Neuronal stem cell (in vitro differentiated cells): ENCODE measurements around the gene UNC13C.

Source experiments
- DNase-seq: peaks from one replicate; pipeline ENCODE4 v3.0.0-alpha.2; 2013; ENCODE audit warnings: low spot score
- H2AFZ ChIP-seq: one replicate; pipeline ENCODE4 v1.6.1; 2013; ENCODE audit warnings: mild to moderate bottlenecking, low read length, inconsistent platforms
- H2AK5ac ChIP-seq: 2 replicates; pipeline ENCODE4 v1.6.1; 2013; ENCODE audit warnings: low read depth, mild to moderate bottlenecking, inconsistent platforms, low read length, moderate library complexity, mixed read lengths
- H2BK120ac ChIP-seq: 2 replicates; pipeline ENCODE4 v1.6.1; 2013; ENCODE audit warnings: low read depth, mild to moderate bottlenecking, inconsistent platforms, low read length, moderate library complexity, mixed read lengths
- H2BK12ac ChIP-seq: one replicate; pipeline ENCODE4 v1.6.1; 2013; ENCODE audit warnings: low read length, inconsistent platforms
- H2BK15ac ChIP-seq: 2 replicates; pipeline ENCODE4 v1.6.1; 2013; ENCODE audit warnings: mild to moderate bottlenecking, low read length, inconsistent platforms, mixed read lengths
- H2BK5ac ChIP-seq: one replicate; pipeline ENCODE4 v1.6.1; 2013; ENCODE audit warnings: inconsistent platforms, mild to moderate bottlenecking, low read length, moderate library complexity
- H3K14ac ChIP-seq: one replicate; pipeline ENCODE4 v1.6.1; 2013; ENCODE audit warnings: low read length, inconsistent platforms
- H3K18ac ChIP-seq: 2 replicates; pipeline ENCODE4 v1.6.1; 2013; ENCODE audit warnings: low read length, inconsistent platforms
- H3K23ac ChIP-seq: 2 replicates; pipeline ENCODE4 v1.6.1; 2013; ENCODE audit warnings: low read depth, mild to moderate bottlenecking, mixed read lengths, low read length, inconsistent platforms; ENCODE audit not compliant: poor library complexity
- H3K27ac ChIP-seq: replicated peaks from 3 replicates; pipeline ENCODE4 v1.5.1; 2013; ENCODE audit warnings: low read length, inconsistent platforms
- H3K27me3 ChIP-seq, 3 experiments: 2 replicates each; pipeline ENCODE4 v1.6.1; 2013; ENCODE audit warnings: low read length in 3 of 3, mild to moderate bottlenecking in 2 of 3, inconsistent platforms in 1 of 3, low read depth in 1 of 3, mixed read lengths in 1 of 3, moderate library complexity in 1 of 3; ENCODE audit not compliant: control insufficient read depth in 3 of 3, insufficient read depth in 3 of 3
- H3K36me3 ChIP-seq, 2 donors: replicated peaks in 1 of 2; 2 replicates each; pipeline ENCODE4 v1.6.1; 2013; ENCODE audit warnings: low read length in 2 of 2; ENCODE audit not compliant: control insufficient read depth in 2 of 2, insufficient read depth in 2 of 2
- H3K4ac ChIP-seq: 2 replicates; pipeline ENCODE4 v1.6.1; 2013; ENCODE audit warnings: inconsistent platforms, mild to moderate bottlenecking, low read length, moderate library complexity
- H3K4me1 ChIP-seq, 2 donors: 1 replicate in 1 of 2; 2 replicates in 1 of 2; pipeline ENCODE4 v1.6.1; 2013; ENCODE audit warnings: low read length in 2 of 2, low read depth in 1 of 2; ENCODE audit not compliant: control insufficient read depth in 2 of 2, insufficient read depth in 1 of 2
- H3K4me2 ChIP-seq: one replicate; pipeline ENCODE4 v1.6.1; 2013; ENCODE audit warnings: mild to moderate bottlenecking, low read length, inconsistent platforms; ENCODE audit not compliant: insufficient read depth, poor library complexity, severe bottlenecking
- H3K4me3 ChIP-seq, 2 donors: 2 replicates each; pipeline ENCODE4 v1.5.1; 2013; ENCODE audit warnings: low read length in 2 of 2, mild to moderate bottlenecking in 2 of 2, inconsistent platforms in 1 of 2, moderate library complexity in 1 of 2
- H3K79me1 ChIP-seq: one replicate; pipeline ENCODE4 v1.6.1; 2013; ENCODE audit warnings: low read depth, mild to moderate bottlenecking, inconsistent platforms, low read length, moderate library complexity
- H3K9ac ChIP-seq: one replicate; pipeline ENCODE4 v1.6.1; 2013; ENCODE audit warnings: mild to moderate bottlenecking, low read depth, low read length, inconsistent platforms; ENCODE audit not compliant: poor library complexity
- H3K9me3 ChIP-seq, 2 donors: replicated peaks in 1 of 2; 2 replicates each; pipeline versions ENCODE3 to v1.6.1; 2013; ENCODE audit warnings: low read length in 2 of 2, mild to moderate bottlenecking in 2 of 2, inconsistent platforms in 1 of 2, low read depth in 1 of 2, mixed read lengths in 1 of 2, moderate library complexity in 1 of 2; ENCODE audit not compliant: control insufficient read depth in 2 of 2, insufficient read depth in 1 of 2
- H4K8ac ChIP-seq: one replicate; pipeline ENCODE4 v1.6.1; 2013; ENCODE audit warnings: low read depth, mild to moderate bottlenecking, inconsistent platforms, low read length, moderate library complexity
- H4K91ac ChIP-seq: one replicate; pipeline ENCODE4 v1.6.1; 2013; ENCODE audit warnings: low read length, low read depth, mild to moderate bottlenecking, inconsistent platforms; ENCODE audit not compliant: poor library complexity
- WGBS, 2 donors: extraction: QIAGEN DNeasy Blood & Tissue Kit; methylation state at CpG; one replicate each; pipeline ENCODE4 v1.1.7; 2013; ENCODE audit warnings: missing lambda C conversion rate in 2 of 2, mixed read lengths in 1 of 2; ENCODE audit not compliant: insufficient read length in 2 of 2, insufficient replicate concordance in 1 of 2; ENCODE audit errors: extremely low coverage in 2 of 2; 5-methylcytosine and 5-hydroxymethylcytosine counted together

UNC13C gene

DNA sequence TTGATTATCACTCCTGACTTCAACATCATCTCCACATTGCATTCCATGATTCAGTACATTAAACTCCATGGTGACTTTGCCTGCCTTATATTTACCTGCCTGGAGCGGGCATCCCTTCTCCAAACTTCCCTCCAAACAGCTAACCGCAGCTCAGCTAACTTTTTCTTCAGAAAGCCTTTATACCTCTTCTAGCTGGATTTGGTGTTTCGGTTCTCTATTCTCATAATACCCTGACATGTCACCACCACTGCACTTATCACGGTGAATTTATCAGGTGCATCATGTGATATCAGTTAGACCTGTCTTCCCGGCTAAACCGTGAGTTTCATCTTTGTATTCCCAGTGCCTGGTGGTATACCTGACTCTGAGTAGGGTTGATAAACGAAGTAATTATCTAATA lies 367.6 kb downstream of the UNC13C start:
- no peak overlapping the region for H3K4me3 ChIP-seq
- no peak overlapping the region for H2BK5ac ChIP-seq
- no peak for DNase-seq
- no peaks in the 10 kb centered on the region for H3K36me3 ChIP-seq
- no peaks in the 10 kb centered on the region for H3K27me3 ChIP-seq
- H2BK12ac ChIP-seq: no peak overlapping the region
- H2BK15ac ChIP-seq: no peak overlapping the region
- no peak overlapping the region for H4K91ac ChIP-seq
- no peak overlapping the region for H2AK5ac ChIP-seq
- no peak overlapping the region for H3K4me2 ChIP-seq
- no peak overlapping the region for H3K23ac ChIP-seq
- no peak overlapping the region for H3K9ac ChIP-seq
- no CpG with 5 or more reads among the region's 7 CpGs for WGBS, 2 donors
- no peak overlapping the region for H3K27ac ChIP-seq
- H3K14ac ChIP-seq: no peak overlapping the region
- no peaks in the 10 kb centered on the region for H3K9me3 ChIP-seq
- no peak overlapping the region for H3K4ac ChIP-seq
- no peak overlapping the region for H3K18ac ChIP-seq
- H3K79me1 ChIP-seq: no peaks in the 10 kb centered on the region
- no peak overlapping the region for H2BK120ac ChIP-seq
- H4K8ac ChIP-seq: no peak overlapping the region
- H2AFZ ChIP-seq: no peak overlapping the region
- H3K4me1 ChIP-seq: no peaks in the 10 kb centered on the region

DNA sequence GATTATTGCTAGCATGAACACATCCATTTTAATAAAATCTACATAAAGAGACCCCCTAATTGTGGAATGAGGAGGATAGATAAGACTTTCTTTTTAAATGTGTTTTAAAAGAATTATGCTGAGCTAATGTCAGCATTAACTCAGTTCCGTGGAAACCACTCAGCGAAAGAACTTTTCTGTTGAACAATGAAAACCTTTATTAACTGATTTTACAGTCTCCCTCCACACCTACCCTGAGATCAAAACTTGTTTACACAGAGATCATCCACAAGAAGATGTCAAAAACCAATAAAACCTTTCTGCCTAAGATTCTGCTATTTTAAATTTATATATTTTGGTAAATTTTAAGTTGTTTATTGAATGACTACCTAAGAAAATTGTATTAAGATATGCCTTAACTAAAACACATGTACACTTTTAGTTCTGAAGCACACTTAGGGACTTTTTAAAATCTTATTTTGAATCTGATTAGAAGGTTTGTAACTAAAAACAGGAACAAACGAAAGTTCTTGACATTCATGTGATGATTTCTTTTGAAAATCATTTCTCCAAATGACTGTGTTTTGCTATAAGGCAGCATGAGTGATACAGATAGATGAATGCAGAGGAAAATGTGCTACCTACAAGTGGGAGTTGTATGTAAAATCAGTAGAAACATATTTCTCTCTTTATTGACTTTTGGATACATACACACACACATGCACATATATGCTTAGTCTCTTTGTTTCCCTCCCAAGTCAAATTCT lies 369.0 kb downstream of the UNC13C start:
- H3K4me2 ChIP-seq: no peak overlapping the region
- DNase-seq: no peak
- H3K14ac ChIP-seq: no peak overlapping the region

DNA sequence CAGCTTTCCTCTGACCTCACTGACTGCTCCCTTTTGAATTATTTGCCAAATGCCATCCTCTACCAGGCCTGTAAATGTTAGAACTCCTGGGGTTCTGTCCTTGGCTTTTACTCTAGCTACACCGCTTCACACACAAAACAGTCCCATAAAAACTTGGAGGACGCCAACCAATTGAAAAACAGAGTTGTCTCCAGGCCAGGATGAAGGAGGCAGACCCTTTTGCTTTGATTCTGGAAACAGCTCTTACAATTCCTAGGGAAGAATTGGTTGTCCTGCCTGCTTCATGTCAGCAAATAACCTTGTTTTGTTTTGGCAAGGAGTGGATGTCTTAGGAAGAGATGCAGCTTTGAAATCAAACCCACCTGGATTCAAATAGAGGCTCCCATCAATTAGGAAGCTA lies 375.5 kb downstream of the UNC13C start:
- Histone ChIP-seq H3K36me3 (no peaks in the 10 kb centered on the region), H3K27ac (no peak overlapping the region), H4K8ac (no peak overlapping the region), H2BK15ac (no peak overlapping the region), H3K79me1 (no peaks in the 10 kb centered on the region), H3K18ac (no peak overlapping the region), H4K91ac (no peak overlapping the region), H2BK12ac (no peak overlapping the region), H3K27me3 (no peaks in the 10 kb centered on the region), H3K23ac (no peak overlapping the region), H3K4me1 (no peaks in the 10 kb centered on the region), H3K4ac (no peak overlapping the region), H3K4me3 (no peak overlapping the region), H3K14ac (no peak overlapping the region), H2AFZ (no peak overlapping the region), H3K4me2 (no peak overlapping the region), H3K9ac (no peak overlapping the region), H2BK120ac (no peak overlapping the region), H3K9me3 (no peaks in the 10 kb centered on the region), H2AK5ac (no peak overlapping the region), H2BK5ac (no peak overlapping the region)
- no peak for DNase-seq
- no CpG with 5 or more reads among the region's 2 CpGs for WGBS, 2 donors

More for the DNA sequence above, 369.0 kb downstream of the UNC13C start:
- Histone ChIP-seq H2BK5ac (no peak overlapping the region), H2BK15ac (no peak overlapping the region), H2BK12ac (no peak overlapping the region), H4K8ac (no peak overlapping the region), H3K27ac (no peak overlapping the region), H3K9ac (no peak overlapping the region), H3K4me3 (no peak overlapping the region), H2BK120ac (no peak overlapping the region), H2AFZ (no peak overlapping the region), H3K23ac (no peak overlapping the region), H3K36me3 (no peaks in the 10 kb centered on the region), H3K27me3 (no peaks in the 10 kb centered on the region), H3K18ac (no peak overlapping the region), H3K4me1 (no peaks in the 10 kb centered on the region), H3K79me1 (no peaks in the 10 kb centered on the region), H3K4ac (no peak overlapping the region), H3K9me3 (no peaks in the 10 kb centered on the region), H2AK5ac (no peak overlapping the region), H4K91ac (no peak overlapping the region)
- WGBS, 2 donors: no CpG with 5 or more reads among the region's 3 CpGs

DNA sequence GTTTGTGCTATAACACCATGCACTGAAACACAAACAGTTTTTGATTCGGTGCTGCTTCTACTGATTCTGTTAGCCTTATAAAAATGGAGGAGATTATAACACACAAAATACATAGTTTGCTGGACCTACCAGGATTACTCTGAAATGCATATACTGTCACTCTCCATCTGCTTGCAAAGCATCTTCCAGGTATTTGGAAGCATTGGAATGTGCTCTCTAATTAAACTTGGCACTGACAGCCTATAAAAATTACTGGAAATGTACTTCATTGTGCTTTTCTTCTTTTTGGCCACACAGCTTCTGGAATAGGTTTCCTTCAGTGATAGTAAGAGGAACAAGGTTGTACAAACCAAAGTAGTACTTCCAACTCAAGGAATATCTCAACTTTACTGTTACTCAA lies 376.1 kb downstream of the UNC13C start:
- H3K18ac ChIP-seq: no peak overlapping the region
- H3K4me1 ChIP-seq: no peaks in the 10 kb centered on the region
- H3K27ac ChIP-seq: no peak overlapping the region
- H2BK15ac ChIP-seq: no peak overlapping the region
- H3K4me2 ChIP-seq: no peak overlapping the region
- no peak overlapping the region for H2BK5ac ChIP-seq
- no peaks in the 10 kb centered on the region for H3K27me3 ChIP-seq
- no peaks in the 10 kb centered on the region for H3K79me1 ChIP-seq
- no peak overlapping the region for H3K9ac ChIP-seq
- H3K4ac ChIP-seq: no peak overlapping the region
- no peak overlapping the region for H2BK12ac ChIP-seq
- no peak overlapping the region for H3K23ac ChIP-seq
- H3K9me3 ChIP-seq: no peaks in the 10 kb centered on the region
- H3K14ac ChIP-seq: no peak overlapping the region
- H2BK120ac ChIP-seq: no peak overlapping the region
- no peak overlapping the region for H4K8ac ChIP-seq
- no peak overlapping the region for H4K91ac ChIP-seq
- H3K36me3 ChIP-seq: no peaks in the 10 kb centered on the region
- H2AK5ac ChIP-seq: no peak overlapping the region
- H2AFZ ChIP-seq: no peak overlapping the region
- H3K4me3 ChIP-seq: no peak overlapping the region
- no peak for DNase-seq
- WGBS, 2 donors: no CpG with 5 or more reads among the region's 1 CpG
